SK-MEL-5 (cell line): Measurements from ENCODE around the gene TRAK1. TPM values are rescaled to one million over a fixed set of nuclear protein-coding genes. Genes with fewer than 3 reads are reported as not detected.
"Not testable (repeated sequence)": the region's sequence is repeated elsewhere in the genome, so short reads cannot be mapped to it uniquely, and the experiment has no call there.

Experiments
- DNase-seq: peaks from one replicate; pipeline ENCODE4 v3.0.0-alpha.2; 2016; ENCODE audit warnings: low read depth, low spot score
- in situ Hi-C: cut with HindIII; loops from 2 replicates; pipeline ENCODE4 v1.10.0; 2016; ENCODE audit warnings: low sequenced_read_pairs, high pct_unique_total_duplicates, low pct_unique_long_range_greater_than_20kb
- total RNA-seq: library from RNA; depleted of rRNA; stranded (reverse); fragments of >200 nt; shearing (Covaris generic); gene quantifications from 2 replicates; pipeline ENCODE4 v1.2.3, GENCODE V29; 2014

The TRAK1 gene
- total RNA-seq, 1 experiment from 2014 or later: 30.8 TPM

DNA sequence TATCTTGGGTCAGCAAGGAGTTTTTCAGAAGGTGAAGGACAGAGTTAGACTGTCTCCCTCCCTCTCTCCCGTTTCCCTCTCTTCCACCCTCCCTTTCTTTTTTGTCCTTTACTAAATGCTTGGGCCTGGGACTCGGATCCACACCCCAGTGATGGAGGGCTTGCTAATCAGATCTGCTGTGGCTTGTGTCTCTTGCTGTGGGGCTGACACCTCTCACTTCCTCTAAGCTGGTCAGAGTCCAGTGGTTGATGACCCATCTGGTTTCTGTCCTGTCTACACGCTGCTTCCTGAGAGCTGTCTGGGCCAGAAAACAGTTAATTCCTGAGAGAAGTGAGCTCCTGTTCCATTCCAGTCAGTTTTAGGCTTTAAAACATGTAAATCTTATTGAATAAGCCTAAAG is 849 bp downstream of the TRAK1 start:
- in situ Hi-C loops: no loop called here

DNA sequence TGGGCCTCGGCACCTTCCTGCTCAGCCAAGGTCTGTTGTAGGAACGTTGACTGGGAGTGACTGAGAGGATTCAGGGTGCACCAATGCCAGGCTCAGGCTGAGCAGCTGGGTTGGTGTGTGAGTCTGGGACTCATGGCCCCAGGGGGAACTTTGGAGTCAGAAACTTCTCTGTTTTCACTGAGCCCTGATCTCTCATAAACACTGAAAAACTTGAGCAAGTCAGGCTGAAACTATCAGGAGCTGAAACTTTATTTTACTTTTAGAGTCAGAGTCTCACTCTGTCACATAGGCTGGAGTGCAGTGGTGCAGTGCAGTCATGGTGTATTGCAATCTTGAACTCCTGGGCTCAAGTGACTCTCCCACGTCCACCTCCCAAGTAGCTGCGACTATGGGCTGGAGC is 3.0 kb downstream of the TRAK1 start:
- no peak for DNase-seq
- in situ Hi-C loops: no loop called here

More for the DNA sequence above, 849 bp downstream of the TRAK1 start:
- no peak for DNase-seq

DNA sequence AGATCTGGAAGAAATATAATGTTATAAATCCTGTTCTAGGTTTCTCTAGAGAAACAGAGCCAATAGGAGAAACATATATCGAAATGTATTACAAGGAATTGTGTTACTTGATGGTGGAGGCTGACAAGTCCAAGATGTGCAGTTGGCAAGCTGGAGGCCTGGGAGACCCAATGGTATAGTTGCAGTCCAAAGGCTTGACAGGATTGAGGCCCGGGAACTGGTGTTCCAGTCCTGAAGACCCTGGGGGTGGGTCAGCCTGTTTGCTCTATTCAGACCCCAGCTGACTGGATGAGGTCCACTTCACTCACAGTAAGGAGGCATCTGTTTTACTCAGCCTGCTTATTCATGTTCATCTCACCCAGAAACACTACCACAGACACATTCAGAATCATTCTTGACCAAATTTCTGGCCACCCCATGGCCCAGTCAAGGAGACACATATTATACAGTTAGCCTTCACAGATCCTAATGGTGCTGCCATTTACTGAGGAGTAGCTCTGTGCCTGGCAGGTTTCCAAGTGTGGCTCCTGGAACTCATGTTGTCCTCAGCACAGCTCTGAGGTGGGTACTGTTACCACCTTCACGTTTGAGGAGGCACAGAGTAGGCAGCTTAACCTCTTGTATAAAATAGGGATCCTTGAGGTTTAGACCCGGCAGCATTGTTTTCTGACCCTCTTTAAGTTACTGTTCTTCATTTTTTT is 3.7 kb downstream of the TRAK1 start:
- in situ Hi-C loops: no loop called here
- no peak for DNase-seq

DNA sequence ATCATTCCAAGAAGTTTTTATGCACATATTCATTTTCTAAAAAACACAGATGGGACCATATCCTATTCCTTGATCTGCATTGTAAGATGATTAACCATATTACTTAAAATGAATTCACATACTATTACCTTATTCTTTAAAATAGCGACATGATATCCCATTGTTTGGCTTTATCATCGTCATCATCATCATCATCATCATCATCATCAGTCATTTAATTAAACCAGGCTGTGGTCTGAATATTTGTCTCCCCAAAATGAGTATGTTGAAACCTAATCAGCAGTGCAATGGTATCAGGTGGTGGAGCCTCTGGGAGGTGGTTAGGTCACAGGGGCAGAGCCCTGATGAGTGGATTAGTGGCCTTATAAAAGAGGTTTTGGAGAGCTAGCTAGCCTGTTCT is 4.4 kb downstream of the TRAK1 start:
- DNase-seq: no peak
- in situ Hi-C loops: no loop called here

DNA sequence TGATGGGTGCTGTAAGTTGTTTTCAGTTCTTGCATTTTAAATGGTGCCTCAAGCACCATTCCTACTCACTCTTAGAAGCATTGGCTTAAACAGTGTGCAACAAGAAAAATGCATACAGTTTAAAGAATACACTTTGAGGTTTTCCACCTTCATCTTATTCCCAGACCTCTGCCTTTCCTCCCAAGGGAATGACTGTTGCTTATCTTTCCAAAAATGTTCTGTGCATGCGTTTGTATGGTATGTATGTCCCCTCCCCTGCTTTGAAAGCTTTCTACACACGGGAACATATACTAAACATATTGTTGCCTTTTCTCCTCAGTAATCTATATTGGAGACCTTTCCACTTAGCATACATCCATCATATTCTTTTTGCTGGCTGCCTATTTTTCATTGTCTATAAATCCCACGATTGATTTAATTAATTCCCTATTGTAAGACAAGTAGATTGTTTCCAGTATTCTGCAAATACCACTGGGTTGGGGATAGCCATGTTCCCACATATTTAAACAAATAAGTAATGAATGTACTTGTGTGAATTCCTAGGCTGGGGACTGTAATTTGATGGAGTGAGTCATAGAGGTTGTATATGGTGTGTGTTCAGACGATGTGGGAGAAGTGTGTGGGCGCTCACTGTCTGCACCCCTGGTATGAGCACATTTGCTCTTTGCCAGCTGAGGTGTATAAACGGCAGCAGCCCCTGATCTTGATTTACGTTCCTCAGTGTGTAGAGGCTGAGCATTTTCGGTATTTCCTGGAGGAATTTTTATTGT is 5.8 kb downstream of the TRAK1 start:
- in situ Hi-C loops: no loop called here

DNA sequence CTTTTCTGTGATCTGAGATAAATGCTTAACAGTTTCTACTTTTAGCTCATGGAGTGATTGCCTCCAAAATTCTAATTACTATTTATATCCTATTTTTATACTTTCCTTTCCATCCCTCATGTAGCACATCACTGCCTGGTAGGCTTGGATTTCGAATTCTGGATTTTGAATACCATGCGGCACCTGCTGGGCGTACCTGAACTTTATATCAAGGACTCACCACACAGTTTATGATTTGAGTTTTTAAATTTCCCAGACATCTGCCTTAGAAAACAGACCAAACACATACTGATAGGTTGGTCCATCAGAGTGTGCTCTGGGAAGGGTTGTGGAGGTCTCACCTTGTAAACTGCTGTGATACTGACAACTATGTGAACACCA is 6.4 kb downstream of the TRAK1 start:
- in situ Hi-C loops: no loop called here
- DNase-seq: no peak

More for the DNA sequence above, 5.8 kb downstream of the TRAK1 start:
- no peak for DNase-seq

DNA sequence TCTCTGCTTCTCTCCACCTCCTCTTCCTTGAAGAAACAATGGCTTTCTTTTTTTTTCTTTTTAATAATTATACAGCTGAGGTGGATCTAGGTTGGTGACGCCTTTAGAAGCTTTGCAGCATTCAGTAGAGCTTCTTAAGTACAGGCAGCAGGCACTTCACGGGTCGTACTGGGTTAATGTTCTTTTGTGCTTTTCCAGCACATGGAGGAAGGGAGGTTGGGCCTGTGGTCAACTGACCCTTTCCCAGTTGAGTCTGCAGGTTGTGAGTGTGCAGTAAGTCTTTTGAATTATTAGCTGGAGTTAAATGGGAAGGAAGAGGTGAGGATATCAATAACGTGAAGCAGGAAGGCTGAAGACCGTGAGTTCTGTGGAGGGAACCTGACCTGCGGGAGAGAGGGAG is 7.0 kb downstream of the TRAK1 start:
- DNase-seq: no peak
- in situ Hi-C loops: no loop called here

DNA sequence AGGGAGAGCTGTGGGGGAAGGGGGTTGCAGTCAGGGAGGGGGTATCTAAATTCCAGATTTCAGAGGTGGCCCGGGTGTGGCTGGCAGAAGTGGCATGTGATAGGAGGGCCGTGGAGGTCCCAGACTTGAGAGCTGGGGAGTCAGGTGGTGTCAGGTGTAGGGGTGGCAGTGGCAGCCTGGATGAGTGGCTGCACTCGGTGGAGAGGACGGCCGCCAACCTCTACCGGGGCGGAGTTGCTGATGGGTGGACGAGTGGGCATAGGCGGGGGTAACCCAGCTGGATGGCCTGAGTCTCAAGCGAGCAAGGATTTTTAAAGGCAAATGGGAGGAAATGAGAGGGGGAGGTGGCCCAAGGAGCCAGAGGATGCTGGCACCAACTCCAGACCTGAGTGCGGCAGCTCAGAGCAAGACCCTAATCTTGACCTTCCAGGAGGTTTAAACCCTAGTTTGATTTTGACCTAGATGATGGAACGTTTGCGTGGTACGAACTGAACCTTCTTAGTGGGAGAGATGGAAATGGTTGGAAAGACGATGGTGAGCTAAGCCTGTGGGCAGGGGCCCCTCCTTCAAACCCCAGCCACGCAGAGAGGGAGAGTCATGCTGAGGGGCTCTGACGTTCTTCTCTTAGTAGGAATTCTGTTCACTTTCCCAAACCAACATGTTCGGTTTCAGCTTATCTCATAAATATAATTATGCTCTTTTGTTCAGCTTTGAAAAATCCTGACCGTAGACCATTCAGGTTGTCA is 8.0 kb downstream of the TRAK1 start:
- no peak for DNase-seq
- in situ Hi-C loops: no loop called here

DNA sequence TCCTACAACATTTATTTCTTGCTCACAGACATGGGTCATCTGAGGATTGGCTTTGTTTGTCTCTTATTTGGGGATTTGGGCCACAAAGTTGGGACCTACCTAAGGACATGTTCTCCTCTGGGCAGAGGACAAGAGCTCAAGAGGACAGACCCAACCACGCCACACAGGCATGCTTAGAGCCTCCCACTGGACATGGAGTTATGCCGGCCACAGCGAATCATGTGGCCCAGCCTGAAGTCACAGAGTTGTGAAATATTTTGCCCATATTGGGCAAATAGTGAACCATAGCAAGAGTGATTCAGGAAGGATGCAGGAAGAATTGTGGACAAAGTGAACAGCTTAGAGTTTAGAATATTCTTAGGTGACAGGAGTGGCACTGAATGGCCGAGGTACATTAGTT is 9.9 kb downstream of the TRAK1 start:
- DNase-seq: no peak
- in situ Hi-C loops: no loop called here

DNA sequence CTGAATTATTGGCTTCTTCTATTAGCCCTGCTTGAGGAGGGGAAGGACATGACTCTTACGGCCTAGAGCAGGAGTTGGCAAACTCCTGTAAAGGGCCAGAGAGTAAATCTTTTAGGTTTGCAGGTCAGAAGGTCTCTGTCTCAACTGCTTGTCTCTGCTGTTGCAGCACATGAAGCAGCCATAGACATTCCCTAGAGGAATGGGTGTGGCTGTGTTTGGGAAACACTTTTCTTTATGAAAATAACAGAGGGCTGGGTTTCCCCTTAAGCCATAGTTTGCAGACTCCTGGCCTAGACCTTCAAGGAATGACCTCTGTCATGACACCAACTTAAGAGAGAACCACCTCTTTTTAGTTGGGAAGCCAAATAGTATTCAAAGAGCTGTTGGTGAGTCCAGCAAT is 10.3 kb downstream of the TRAK1 start:
- in situ Hi-C loops: no loop called here

DNA sequence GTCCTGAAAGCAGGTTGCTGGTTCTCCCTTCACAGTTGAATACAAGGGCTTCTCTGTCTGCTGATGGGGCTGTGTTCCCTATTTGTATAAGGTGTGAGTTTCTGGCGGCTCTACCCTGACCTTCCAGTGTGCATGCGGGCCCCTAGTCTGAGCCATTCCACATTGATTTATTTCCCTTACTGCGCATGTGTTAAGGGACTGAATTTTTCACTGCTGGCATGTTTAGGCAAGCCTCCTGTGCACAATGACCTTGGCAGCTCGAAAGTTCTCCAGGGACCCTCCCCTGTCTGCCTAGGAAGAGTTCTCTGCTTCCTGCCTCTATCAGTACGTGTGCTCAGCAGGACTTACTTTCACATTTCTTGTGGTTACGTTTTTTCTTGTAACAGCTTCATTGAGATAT is 11.4 kb downstream of the TRAK1 start:
- DNase-seq: no peak
- in situ Hi-C loops: no loop called here

More for the DNA sequence above, 10.3 kb downstream of the TRAK1 start:
- no peak for DNase-seq

DNA sequence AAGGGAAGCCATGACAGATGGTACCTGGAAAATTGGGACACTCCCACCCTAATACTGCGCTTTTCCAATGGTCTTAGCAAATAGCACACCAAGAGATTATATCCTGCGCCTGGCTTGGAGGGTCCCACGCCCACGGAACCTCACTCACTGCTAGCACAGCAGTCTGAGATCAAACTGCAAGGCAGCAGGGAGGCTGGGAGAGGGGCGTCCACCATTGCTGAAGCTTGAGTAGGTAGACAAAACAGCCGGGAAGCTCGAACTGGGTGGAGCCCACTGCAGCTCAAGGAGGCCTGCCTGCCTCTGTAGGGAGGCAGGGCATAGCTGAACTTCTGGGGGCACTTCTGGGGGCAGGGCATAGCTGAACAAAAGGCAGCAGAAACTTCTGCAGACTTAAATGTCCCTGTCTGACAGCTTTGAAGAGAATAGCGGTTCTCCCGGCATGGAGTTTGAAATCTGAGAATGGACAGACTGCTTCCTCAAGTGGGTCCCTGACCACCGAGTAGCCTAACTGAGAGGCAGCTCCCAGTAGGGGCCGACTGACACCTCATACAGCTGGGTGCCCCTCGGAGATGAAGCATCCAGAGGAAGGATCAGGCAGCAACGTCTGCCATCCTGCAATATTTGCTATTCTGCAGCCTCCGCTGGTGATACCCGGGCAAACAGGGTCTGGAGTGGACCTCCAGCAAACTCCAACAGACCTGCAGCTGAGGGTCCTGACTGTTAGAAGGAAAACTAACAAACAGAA is 12.9 kb downstream of the TRAK1 start:
- in situ Hi-C loops, DNase-seq: not testable (repeated sequence)

DNA sequence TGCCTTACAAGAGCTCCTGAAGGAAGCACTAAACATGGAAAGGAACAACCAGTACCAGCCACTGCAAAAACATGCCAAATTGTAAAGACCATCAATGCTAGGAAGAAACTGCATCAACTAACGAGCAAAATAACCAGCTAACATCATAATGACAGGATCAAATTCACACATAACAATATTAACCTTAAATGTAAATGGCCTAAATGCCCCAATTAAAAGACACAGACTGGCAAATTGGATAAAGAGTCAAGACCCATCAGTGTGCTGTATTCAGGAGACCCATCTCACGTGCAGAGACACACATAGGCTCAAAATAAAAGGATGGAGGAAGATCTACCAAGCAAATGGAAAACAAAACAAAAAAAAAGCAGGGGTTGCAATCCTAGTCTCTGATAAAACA is 14.8 kb downstream of the TRAK1 start:
- DNase-seq, in situ Hi-C loops: not testable (repeated sequence)

DNA sequence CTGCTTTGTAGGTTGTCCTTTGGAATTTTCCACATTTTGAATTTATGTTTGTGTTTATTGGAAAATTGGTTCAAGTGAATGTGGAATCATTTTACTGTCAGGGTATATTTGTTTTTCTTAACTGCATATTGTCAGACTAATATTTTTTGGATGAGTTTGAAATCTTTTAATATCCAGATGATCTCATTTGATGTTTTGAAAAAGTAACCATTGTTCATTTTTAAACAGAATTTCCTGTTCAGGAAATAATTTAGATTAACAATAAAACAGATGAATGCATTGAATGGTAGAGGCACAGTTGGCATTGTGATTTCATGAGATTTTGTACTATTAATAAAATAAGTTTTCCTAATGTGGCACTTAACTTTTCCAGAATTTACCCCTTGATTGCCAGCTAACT is 15.5 kb downstream of the TRAK1 start:
- in situ Hi-C loops: no loop called here
- no peak for DNase-seq

DNA sequence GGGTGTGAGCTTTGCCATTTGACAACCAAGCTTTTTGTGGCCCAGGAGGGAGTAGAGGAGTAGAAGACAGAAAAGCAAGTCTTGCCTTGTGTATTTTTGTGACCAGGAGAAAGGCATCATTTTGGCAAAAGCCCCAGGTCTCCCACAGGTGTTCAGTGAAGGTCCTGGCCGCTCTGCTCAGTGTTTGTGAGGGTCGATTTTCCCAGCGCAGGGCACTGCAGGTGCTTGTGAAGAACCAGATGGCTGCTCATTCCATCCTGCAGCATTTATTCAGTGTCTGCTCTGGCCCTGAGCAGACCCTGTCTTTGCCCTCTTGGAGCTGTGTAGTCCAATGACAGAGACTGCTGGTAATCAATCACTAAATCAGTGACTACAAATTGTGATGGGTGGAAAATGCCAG is 19.5 kb downstream of the TRAK1 start:
- no peak for DNase-seq
- in situ Hi-C loops: no loop called here

DNA sequence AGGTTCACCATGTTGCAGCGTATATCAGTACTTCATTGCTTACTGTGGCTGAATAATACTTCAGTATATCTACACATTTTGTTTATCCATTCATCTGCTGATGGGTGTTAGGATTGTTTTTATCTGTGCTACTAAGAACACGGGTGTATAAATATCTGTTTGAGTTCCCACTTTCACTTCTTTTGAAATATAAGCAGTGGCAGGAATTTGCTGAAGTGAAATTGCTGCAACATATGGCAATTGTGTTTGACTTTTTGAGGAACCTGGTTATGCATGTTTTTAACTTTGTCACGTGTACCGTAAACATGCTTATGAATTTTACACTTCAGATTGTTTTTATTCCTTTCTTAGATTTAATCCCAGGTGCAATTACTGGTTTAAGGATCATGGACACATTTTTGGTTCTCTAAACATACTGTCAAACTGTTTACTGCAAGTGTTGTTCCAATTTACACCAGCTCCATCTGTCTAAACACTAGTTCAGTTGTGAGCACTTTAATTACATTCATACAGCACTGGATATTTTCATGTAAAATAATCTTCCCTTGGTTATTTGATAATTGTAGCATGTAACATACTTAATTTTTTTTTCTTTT is 23.1 kb downstream of the TRAK1 start:
- DNase-seq: no peak
- in situ Hi-C loops: no loop called here

DNA sequence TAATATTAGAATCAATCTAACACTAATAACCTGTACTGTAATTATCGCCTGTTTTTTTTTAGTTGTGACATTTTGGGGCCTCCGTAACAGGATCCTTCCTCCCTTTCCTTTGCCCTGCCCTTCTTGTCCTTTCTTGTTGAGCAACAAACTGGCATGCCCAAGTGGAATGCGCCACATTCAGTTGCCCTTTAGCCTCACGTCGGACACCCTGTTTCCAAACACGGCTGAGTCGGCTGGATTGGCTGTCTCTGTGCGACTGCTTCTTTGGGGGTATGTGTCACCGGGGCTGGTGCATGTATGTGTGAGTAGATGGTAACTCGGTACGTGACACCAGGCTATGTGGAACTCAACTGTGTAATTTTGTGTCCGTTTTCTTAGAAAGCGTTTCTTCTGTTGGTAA is 24.1 kb downstream of the TRAK1 start:
- no peak for DNase-seq
- in situ Hi-C loops: no loop called here

DNA sequence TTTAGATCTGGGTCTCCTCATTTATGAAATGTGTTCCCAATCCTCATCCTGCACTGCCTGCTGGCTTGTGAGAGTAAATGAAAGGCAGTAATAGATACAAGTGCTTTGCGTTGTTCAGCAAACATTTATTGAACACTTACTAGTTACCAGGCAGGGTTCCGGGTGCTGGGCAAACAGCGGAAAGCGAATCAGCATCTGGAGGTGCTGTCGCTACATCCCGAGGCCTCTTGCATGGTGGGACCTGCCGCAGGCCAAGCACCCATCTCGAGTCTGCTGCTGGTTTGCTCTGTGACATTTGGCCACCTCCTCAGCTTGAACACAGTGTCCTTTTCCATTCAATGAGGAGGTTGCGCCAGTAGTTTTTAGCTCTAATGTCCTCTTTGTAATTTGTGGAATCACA is 24.8 kb downstream of the TRAK1 start:
- in situ Hi-C loops: no loop called here
- no peak for DNase-seq
